ENCODE measurements around the gene LNX1.

The LNX1 gene

DNA sequence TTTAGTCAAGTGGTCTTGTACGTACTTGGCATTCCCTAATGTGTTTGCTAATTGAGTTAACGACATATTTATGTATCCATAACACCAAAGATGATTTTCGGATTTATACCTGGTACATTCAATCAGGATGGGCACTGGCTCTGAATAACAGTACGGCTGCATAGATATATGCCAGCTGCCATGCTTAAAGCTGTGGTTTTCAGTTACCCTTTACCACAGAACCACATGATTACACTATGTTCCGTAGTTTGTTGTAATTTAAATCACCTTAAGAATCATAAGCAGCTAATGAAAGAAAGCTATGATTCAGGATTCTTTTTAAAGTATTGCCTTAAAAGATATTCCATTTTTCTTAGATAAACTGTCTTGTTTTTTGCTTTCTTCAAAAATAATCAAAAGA is 160.2 kb downstream of the LNX1 start:
- no peak for TF ChIP-seq FOXM1 (IDR thresholded peaks at IDR 0.05; ENCODE audit: borderline replicate concordance, low read depth)
- TF ChIP-seq, protein P1, sequence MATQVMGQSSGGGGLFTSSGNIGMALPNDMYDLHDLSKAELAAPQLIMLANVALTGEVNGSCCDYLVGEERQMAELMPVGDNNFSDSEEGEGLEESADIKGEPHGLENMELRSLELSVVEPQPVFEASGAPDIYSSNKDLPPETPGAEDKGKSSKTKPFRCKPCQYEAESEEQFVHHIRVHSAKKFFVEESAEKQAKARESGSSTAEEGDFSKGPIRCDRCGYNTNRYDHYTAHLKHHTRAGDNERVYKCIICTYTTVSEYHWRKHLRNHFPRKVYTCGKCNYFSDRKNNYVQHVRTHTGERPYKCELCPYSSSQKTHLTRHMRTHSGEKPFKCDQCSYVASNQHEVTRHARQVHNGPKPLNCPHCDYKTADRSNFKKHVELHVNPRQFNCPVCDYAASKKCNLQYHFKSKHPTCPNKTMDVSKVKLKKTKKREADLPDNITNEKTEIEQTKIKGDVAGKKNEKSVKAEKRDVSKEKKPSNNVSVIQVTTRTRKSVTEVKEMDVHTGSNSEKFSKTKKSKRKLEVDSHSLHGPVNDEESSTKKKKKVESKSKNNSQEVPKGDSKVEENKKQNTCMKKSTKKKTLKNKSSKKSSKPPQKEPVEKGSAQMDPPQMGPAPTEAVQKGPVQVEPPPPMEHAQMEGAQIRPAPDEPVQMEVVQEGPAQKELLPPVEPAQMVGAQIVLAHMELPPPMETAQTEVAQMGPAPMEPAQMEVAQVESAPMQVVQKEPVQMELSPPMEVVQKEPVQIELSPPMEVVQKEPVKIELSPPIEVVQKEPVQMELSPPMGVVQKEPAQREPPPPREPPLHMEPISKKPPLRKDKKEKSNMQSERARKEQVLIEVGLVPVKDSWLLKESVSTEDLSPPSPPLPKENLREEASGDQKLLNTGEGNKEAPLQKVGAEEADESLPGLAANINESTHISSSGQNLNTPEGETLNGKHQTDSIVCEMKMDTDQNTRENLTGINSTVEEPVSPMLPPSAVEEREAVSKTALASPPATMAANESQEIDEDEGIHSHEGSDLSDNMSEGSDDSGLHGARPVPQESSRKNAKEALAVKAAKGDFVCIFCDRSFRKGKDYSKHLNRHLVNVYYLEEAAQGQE (IDR thresholded peaks at IDR 0.05; ENCODE audit: low read depth), result no peak
- TF ChIP-seq RAD21 (IDR thresholded peaks at IDR 0.05; ENCODE audit: low read depth), result no peak
- TF ChIP-seq EGR1 (IDR thresholded peaks at IDR 0.05), result no peak
- no peak for TF ChIP-seq YY1 (IDR thresholded peaks at IDR 0.05; ENCODE audit: low read depth)
- no peak for TF ChIP-seq TCF12 (IDR thresholded peaks at IDR 0.05; ENCODE audit: low read depth)

DNA sequence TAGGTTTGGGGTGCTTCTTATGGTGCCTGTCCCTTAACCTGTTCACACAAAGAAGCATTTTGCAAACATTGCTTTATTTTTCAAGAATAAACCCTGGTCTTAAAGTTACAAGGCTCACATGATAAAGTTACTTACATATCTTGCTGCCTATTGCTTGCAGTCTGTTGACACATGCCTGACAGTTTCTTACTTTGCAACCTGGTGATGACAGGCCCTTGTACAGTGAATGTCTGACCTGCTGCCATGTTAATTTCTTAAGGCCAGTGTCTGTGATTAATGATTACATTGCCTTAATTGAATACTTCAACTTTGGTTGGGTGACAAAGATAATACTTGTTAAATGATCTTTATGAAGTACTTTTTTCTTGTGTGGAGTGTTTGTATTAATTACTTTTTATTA is 163.9 kb downstream of the LNX1 start:
- TF ChIP-seq, protein P1 (IDR thresholded peaks at IDR 0.05; ENCODE audit: low read depth), result no peak
- TF ChIP-seq NFIC (IDR thresholded peaks at IDR 0.05), result no peak
- no peak for TF ChIP-seq TCF12 (IDR thresholded peaks at IDR 0.05; ENCODE audit: low read depth)
- TF ChIP-seq, protein P2, sequence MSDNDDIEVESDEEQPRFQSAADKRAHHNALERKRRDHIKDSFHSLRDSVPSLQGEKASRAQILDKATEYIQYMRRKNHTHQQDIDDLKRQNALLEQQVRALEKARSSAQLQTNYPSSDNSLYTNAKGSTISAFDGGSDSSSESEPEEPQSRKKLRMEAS (IDR thresholded peaks at IDR 0.05), result no peak
- no peak for TF ChIP-seq CREB1 (IDR thresholded peaks at IDR 0.05; ENCODE audit: low read depth)
- TF ChIP-seq TAF1 (IDR thresholded peaks at IDR 0.05; ENCODE audit: low read depth), result no peak
- TF ChIP-seq RAD21 (IDR thresholded peaks at IDR 0.05; ENCODE audit: low read depth), result no peak
- TF ChIP-seq, protein P3, sequence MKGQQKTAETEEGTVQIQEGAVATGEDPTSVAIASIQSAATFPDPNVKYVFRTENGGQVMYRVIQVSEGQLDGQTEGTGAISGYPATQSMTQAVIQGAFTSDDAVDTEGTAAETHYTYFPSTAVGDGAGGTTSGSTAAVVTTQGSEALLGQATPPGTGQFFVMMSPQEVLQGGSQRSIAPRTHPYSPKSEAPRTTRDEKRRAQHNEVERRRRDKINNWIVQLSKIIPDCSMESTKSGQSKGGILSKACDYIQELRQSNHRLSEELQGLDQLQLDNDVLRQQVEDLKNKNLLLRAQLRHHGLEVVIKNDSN (IDR thresholded peaks at IDR 0.05), result no peak
- TF ChIP-seq EP300 (IDR thresholded peaks at IDR 0.05; ENCODE audit: borderline replicate concordance), result no peak
- no peak for TF ChIP-seq ZBTB7A (IDR thresholded peaks at IDR 0.05; ENCODE audit: low read depth)
- TF ChIP-seq FOXM1 (IDR thresholded peaks at IDR 0.05; ENCODE audit: borderline replicate concordance, low read depth), result no peak
- no peak for TF ChIP-seq YY1 (IDR thresholded peaks at IDR 0.05; ENCODE audit: low read depth)
- TF ChIP-seq CEBPB (IDR thresholded peaks at IDR 0.05), result no peak
- no peak for TF ChIP-seq TEAD4 (IDR thresholded peaks at IDR 0.05)

DNA sequence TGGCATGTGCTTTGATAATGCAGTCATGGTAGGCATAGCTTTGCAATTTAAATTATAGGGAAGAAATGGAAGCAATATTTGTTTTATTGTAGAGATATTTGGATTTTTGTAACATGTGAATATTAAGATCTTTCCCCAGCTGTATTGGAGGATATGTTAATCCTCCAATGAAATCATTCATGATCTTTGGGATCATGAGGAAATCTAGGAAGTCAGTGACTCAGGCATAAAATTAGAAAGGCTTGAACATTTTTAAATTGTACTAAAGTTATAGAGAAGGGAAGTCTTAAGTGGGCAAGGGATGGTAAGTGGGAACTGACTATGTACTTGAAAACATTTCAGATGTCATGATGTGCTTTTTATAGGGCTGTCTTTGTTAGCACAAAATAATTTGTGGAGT is 167.0 kb downstream of the LNX1 start:
- TF ChIP-seq EP300 (IDR thresholded peaks at IDR 0.05; ENCODE audit: borderline replicate concordance) (no peak), TCF12 (IDR thresholded peaks at IDR 0.05; ENCODE audit: low read depth) (no peak), TAF1 (IDR thresholded peaks at IDR 0.05; ENCODE audit: low read depth) (no peak), ZBTB7A (IDR thresholded peaks at IDR 0.05; ENCODE audit: low read depth) (no peak), EGR1 (IDR thresholded peaks at IDR 0.05) (no peak), FOXM1 (IDR thresholded peaks at IDR 0.05; ENCODE audit: borderline replicate concordance, low read depth) (no peak), TEAD4 (IDR thresholded peaks at IDR 0.05) (no peak), YY1 (IDR thresholded peaks at IDR 0.05; ENCODE audit: low read depth) (no peak), CEBPB (IDR thresholded peaks at IDR 0.05) (no peak)
- TF ChIP-seq, protein P2 (IDR thresholded peaks at IDR 0.05), result no peak

DNA sequence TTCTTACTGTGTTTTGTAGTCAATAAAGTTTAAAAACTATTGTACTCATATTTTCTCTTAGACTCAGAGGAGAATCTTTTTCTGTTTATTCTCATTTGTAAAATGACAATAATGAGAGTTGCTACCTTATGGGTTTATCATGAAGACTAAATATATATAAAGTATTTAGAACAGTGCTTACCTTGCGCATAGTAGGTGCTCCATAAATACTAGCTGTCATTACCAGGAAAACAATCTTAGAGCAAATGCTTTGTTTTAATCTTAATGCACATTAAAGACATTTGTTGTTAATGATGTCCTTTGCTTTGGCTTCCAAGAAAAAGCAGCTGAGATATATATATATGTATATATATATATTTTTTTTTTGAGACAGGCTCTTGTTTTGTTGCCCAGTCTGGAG is 168.9 kb downstream of the LNX1 start:
- TF ChIP-seq ZBTB7A (IDR thresholded peaks at IDR 0.05; ENCODE audit: low read depth) (no peak), EGR1 (IDR thresholded peaks at IDR 0.05) (no peak)
- TF ChIP-seq, protein P1 (IDR thresholded peaks at IDR 0.05; ENCODE audit: low read depth), result no peak

DNA sequence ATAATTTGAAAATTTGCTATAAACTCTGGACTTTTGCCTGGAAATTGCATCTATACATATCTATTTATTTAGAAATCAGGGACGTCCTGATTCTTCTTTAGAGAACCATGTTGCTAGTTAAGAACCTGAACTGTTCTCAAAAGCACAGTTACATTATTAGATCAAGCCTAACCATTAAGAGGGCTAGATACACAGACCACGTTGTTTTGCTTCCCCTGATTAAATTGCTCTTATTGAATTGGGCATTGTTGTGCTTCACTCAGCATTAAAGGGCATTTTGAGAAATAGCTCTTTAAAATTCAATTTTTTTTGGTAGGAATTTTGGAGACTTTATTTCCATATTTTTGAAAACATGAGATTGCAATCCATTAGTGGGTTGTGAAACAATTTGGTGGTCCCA is 169.5 kb downstream of the LNX1 start:
- TF ChIP-seq RAD21 (IDR thresholded peaks at IDR 0.05; ENCODE audit: low read depth) (no peak), TCF12 (IDR thresholded peaks at IDR 0.05; ENCODE audit: low read depth) (no peak)

DNA sequence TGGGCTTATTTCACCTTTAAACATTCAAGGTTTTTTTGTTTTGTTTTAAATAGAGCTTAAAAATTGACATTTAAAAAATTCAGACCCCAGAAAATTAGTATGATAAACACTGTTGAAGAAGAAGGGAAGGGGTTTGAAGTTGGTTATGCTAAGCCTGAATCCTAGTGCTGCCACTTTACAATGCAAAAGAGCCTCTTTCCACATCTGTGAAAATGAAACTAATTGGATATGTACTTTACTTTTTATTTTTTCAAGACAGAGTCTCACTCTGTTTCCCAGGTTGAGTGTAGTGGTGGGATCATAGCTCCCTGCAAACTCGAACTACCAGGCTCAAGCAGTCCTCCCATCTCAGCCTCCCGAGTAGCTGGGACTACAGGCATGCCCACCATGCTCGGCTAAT is 172.1 kb downstream of the LNX1 start:
- TF ChIP-seq TAF1 (IDR thresholded peaks at IDR 0.05; ENCODE audit: low read depth) (no peak), TCF12 (IDR thresholded peaks at IDR 0.05; ENCODE audit: low read depth) (no peak), CREB1 (IDR thresholded peaks at IDR 0.05; ENCODE audit: low read depth) (no peak), NFIC (IDR thresholded peaks at IDR 0.05) (no peak), EP300 (IDR thresholded peaks at IDR 0.05; ENCODE audit: borderline replicate concordance) (no peak), FOXM1 (IDR thresholded peaks at IDR 0.05; ENCODE audit: borderline replicate concordance, low read depth) (no peak), EGR1 (IDR thresholded peaks at IDR 0.05) (no peak)
- TF ChIP-seq, protein P2 (IDR thresholded peaks at IDR 0.05), result no peak

Data from Ishikawa (cell line).